ENCODE results near the gene PTPRD. TPM values are rescaled to one million over a fixed set of nuclear protein-coding genes. Genes with fewer than 3 reads are reported as not detected.

Gene PTPRD
- total and polyA plus RNA-seq, 9 of the 15 experiments (the other 6 are each of a cell fraction or from before 2014, with no cell fraction given): 0.11 TPM; not detected in 8

- no peak for DNase-seq (ENCODE audit: extremely low read depth in 1 of 4, low spot score in 3 of 4)
- ChIA-PET CTCF (ENCODE audit: low intra/inter-chr PET ratio) (no interaction called here), POLR2A (no interaction called here)
- Histone ChIP-seq H2AFZ (ENCODE audit: low read depth, low read length) (no peak overlapping the region), H3K9ac (ENCODE audit: insufficient read depth in 1 of 2, low read depth in 2 of 2, low read length in 2 of 2) (no peak overlapping the region), H3K79me2 (ENCODE audit: control insufficient read depth, insufficient read depth, low read length) (no peaks in the 10 kb centered on the region), H3K36me3 (ENCODE audit: control insufficient read depth, insufficient read depth, low read length) (no peaks in the 10 kb centered on the region), H3K9me3 (replicated peaks; ENCODE audit: control insufficient read depth, insufficient read depth, low read depth, low read length) (no peaks in the 10 kb centered on the region), H4K20me1 (replicated peaks; ENCODE audit: control insufficient read depth, insufficient read depth, low read length) (no peaks in the 10 kb centered on the region), H3K27me3 (ENCODE audit: control insufficient read depth in 2 of 2, insufficient read depth in 2 of 2, low read length in 2 of 2) (no peaks in the 10 kb centered on the region), H3K27ac (ENCODE audit: extremely low read depth, low read depth, low read length) (no peak overlapping the region), H3K4me1 (replicated peaks in 1 of 2; ENCODE audit: control insufficient read depth in 2 of 2, insufficient read depth in 2 of 2, low read length in 2 of 2) (no peaks in the 10 kb centered on the region), H3K4me2 (ENCODE audit: insufficient read depth, low read length) (no peak overlapping the region), H3K9me1 (ENCODE audit: control insufficient read depth, insufficient read depth, low read length) (no peaks in the 10 kb centered on the region), H3K4me3 (no peak overlapping the region)
- 2% methylated on average over 5 of the region's 5 CpGs for WGBS (ENCODE audit: insufficient coverage, low coverage, missing lambda C conversion rate)
- TF ChIP-seq U2AF1 (optimal IDR thresholded peaks at IDR 0.05; ENCODE audit: low read depth, low read length) (no peak), ZNF592 (IDR thresholded peaks at IDR 0.05) (no peak), ZNF695 (CRISPR knock-in tag; IDR thresholded peaks at IDR 0.05) (no peak), THRAP3 (IDR thresholded peaks at IDR 0.05; ENCODE audit: borderline replicate concordance) (no peak), ZNF76 (CRISPR knock-in tag; IDR thresholded peaks at IDR 0.05; ENCODE audit: borderline replicate concordance) (no peak), ARID3B (CRISPR knock-in tag; IDR thresholded peaks at IDR 0.05; ENCODE audit: borderline replicate concordance) (no peak), SRSF3 (IDR thresholded peaks at IDR 0.05; ENCODE audit: insufficient read depth, low read length) (no peak), ETV5 (CRISPR knock-in tag; IDR thresholded peaks at IDR 0.05; ENCODE audit: low read depth) (no peak), MXI1 (IDR thresholded peaks at IDR 0.05; ENCODE audit: low read depth, low read length) (no peak), ZFP1 (CRISPR knock-in tag; IDR thresholded peaks at IDR 0.05) (no peak), ZNF3 (CRISPR knock-in tag; IDR thresholded peaks at IDR 0.05) (no peak)
- no peak for ATAC-seq
- no peak for FAIRE-seq
- intact Hi-C loops (cut with micrococcal nuclease): no loop called here
- no TSS peak for BruUV-seq (replicated peaks)
- in situ Hi-C loops (cut with MboI): no loop called here
Measured at GRCh38 chr9:8457055-8457454, 2155.7 kb downstream of the PTPRD start.
